Measurements from ENCODE around the gene OPRPN. TPM values are rescaled to one million over a fixed set of nuclear protein-coding genes. Genes with fewer than 3 reads are reported as not detected.

Gene OPRPN
- total RNA-seq, 1 experiment from 2014 or later: not detected

GRCh38 chr4:70452946-70453345, 55.2 kb downstream of the OPRPN start:
- ATAC-seq: no peak
- Mint-ChIP-seq H3K27ac (no peak overlapping the region), H3K36me3 (no peaks in the 10 kb centered on the region), H3K9me3 (peaks cover 18% of the 10 kb centered on the region), H3K4me3 (no peak overlapping the region), H3K4me1 (no peaks in the 10 kb centered on the region), H3K27me3 (ENCODE audit: low read depth) (peaks cover 2% of the 10 kb centered on the region)
- POLR2A ChIA-PET: no interaction called here
- no peak for DNase-seq (ENCODE audit: low spot score)
- TF ChIP-seq ZBTB21 (CRISPR knock-in tag; IDR thresholded peaks at IDR 0.05; ENCODE audit: borderline replicate concordance) (no peak), ZNF512 (CRISPR knock-in tag; IDR thresholded peaks at IDR 0.05; ENCODE audit: borderline replicate concordance) (no peak), ZSCAN18 (CRISPR knock-in tag; IDR thresholded peaks at IDR 0.05) (no peak)
- CTCF ChIA-PET: no interaction called here

Other genes with a start within 250 kb of the OPRPN start
- gene PRR27, start 243.7 kb upstream of the OPRPN start, total RNA-seq (2021): not detected in 3 replicates
- gene ODAM, start 202.2 kb upstream of the OPRPN start, total RNA-seq (2021): not detected in 3 replicates
- not detected in 3 replicates for gene FDCSP, start 171.8 kb upstream of the OPRPN start, total RNA-seq (2021)
- not detected in 3 replicates for gene CSN3, start 155.3 kb upstream of the OPRPN start, total RNA-seq (2021)
- not detected in 3 replicates for gene CABS1, start 63.0 kb upstream of the OPRPN start, total RNA-seq (2021)
- not detected in 3 replicates for gene SMR3A, start 37.2 kb upstream of the OPRPN start, total RNA-seq (2021)
- not detected in 3 replicates for gene SMR3B, start 14.8 kb upstream of the OPRPN start, total RNA-seq (2021)
- not detected in 3 replicates for gene MUC7, start 74.3 kb downstream of the OPRPN start, total RNA-seq (2021)
- gene AMTN, start 120.6 kb downstream of the OPRPN start, total RNA-seq (2021): not detected in 3 replicates
- not detected in 3 replicates for gene AMBN, start 194.3 kb downstream of the OPRPN start, total RNA-seq (2021)
- gene ENAM, start 230.8 kb downstream of the OPRPN start, total RNA-seq (2021): not detected in 3 replicates